Endothelial cell of umbilical vein (primary cell): ENCODE data around the gene TCF23. TPM values are rescaled to one million over a fixed set of nuclear protein-coding genes. Genes with fewer than 3 reads are reported as not detected.

ENCODE experiments used
- Bru-seq: library from RNA; stranded (reverse); fragments of 400-500 nt; gene quantifications from one replicate; lab custom pipeline; 2021; lab: Mats Ljungman, UMichigan
- BruChase-seq, 2 experiments: library from RNA; stranded (reverse); fragments of 400-500 nt; gene quantifications; one replicate each; lab custom pipeline; 2021; lab: Mats Ljungman, UMichigan
- BruUV-seq: library from RNA; stranded (reverse); fragments of 400-500 nt; replicated peaks from 2 replicates; lab custom pipeline; 2021; lab: Mats Ljungman, UMichigan
- CTCF ChIA-PET: fragments of 300-600, 350-600 bp; sonication (Branson Sonifier 250); formaldehyde crosslinking; loops from one replicate; lab custom pipeline; 2021; ENCODE audit warnings: antibody characterized with exemption, inconsistent platforms; lab: Charles Lee
- POLR2A ChIA-PET: fragments of 300-600, 350-600 bp; sonication (Branson Sonifier 250); formaldehyde crosslinking; loops from one replicate; lab custom pipeline; 2021; ENCODE audit warnings: antibody characterized with exemption, inconsistent platforms; lab: Charles Lee
- DNase-seq: peaks from one replicate; pipeline ENCODE4 v3.0.0-alpha.2; 2011; ENCODE audit warnings: low read depth, low spot score
- FAIRE-seq: peaks from 2 replicates; lab custom pipeline; 2011; peaks lifted over from hg19 to GRCh38; lab: Jason Lieb, UNC
- H2AFZ ChIP-seq: 2 replicates; pipeline ENCODE4 v1.6.0; 2012; ENCODE audit warnings: low read depth, low read length, control low read depth, inconsistent platforms
- H3K27ac ChIP-seq: 2 replicates; pipeline ENCODE4 v1.5.1; 2011; ENCODE audit warnings: low read depth, mild to moderate bottlenecking, control low read depth, low read length, moderate library complexity; ENCODE audit not compliant: insufficient read depth
- H3K27me3 ChIP-seq, 2 experiments: 2 replicates each; pipeline versions ENCODE4 v1.6.0 to v1.6.1; 2011; ENCODE audit warnings: low read length in 2 of 2, mixed read lengths in 1 of 2; ENCODE audit not compliant: control insufficient read depth in 2 of 2, insufficient read depth in 2 of 2
- H3K36me3 ChIP-seq, 2 experiments: 2 replicates in 1 of 2; 3 replicates in 1 of 2; pipeline ENCODE4 v1.5.1; 2011; ENCODE audit warnings: low read length in 2 of 2, mild to moderate bottlenecking in 1 of 2, moderate library complexity in 1 of 2; ENCODE audit not compliant: control insufficient read depth in 2 of 2, insufficient read depth in 2 of 2; ENCODE audit errors: extremely low read depth in 1 of 2
- H3K4me1 ChIP-seq: 3 replicates; pipeline ENCODE4 v1.5.1; 2011; ENCODE audit warnings: mild to moderate bottlenecking, low read length; ENCODE audit not compliant: control insufficient read depth, insufficient read depth; ENCODE audit errors: extremely low read depth
- H3K4me2 ChIP-seq: 2 replicates; pipeline ENCODE4 v1.6.1; 2011; ENCODE audit warnings: low read length, control low read depth, mixed read lengths; ENCODE audit not compliant: insufficient read depth
- H3K4me3 ChIP-seq, 3 experiments: fragments of 200-600 bp in 1 of 3; sonication (generic), shearing (Covaris generic) in 1 of 3; replicated peaks in 1 of 3; 2 replicates each; pipeline ENCODE4 v1.5.1; 2011 to 2016; ENCODE audit warnings: control low read depth in 3 of 3, low read length in 3 of 3, mild to moderate bottlenecking in 2 of 3, inconsistent platforms in 1 of 3, low read depth in 1 of 3, moderate library complexity in 1 of 3; ENCODE audit not compliant: insufficient read depth in 1 of 3
- H3K79me2 ChIP-seq: 2 replicates; pipeline ENCODE4 v1.6.0; 2012; ENCODE audit warnings: low read length, inconsistent platforms; ENCODE audit not compliant: control insufficient read depth, insufficient read depth
- H3K9ac ChIP-seq: replicated peaks from 2 replicates; pipeline ENCODE3; 2011; ENCODE audit warnings: low read length, control low read depth; ENCODE audit not compliant: insufficient read depth; ENCODE audit errors: extremely low read depth
- H3K9me1 ChIP-seq: replicated peaks from 3 replicates; pipeline ENCODE4 v1.6.0; 2011; ENCODE audit warnings: mild to moderate bottlenecking, low read length; ENCODE audit not compliant: control insufficient read depth, insufficient read depth; ENCODE audit errors: extremely low read depth
- H3K9me3 ChIP-seq: replicated peaks from 2 replicates; pipeline ENCODE4 v1.5.1; 2012; ENCODE audit warnings: low read length, inconsistent platforms; ENCODE audit not compliant: control insufficient read depth, insufficient read depth
- H4K20me1 ChIP-seq: replicated peaks from 2 replicates; pipeline ENCODE3; 2011; ENCODE audit warnings: mild to moderate bottlenecking, low read length; ENCODE audit not compliant: control insufficient read depth, insufficient read depth; ENCODE audit errors: extremely low read depth
- EZH2 ChIP-seq: IDR thresholded peaks from 2 replicates; pipeline ENCODE4 v1.6.1; 2012; ENCODE audit warnings: borderline replicate concordance, low read depth, mild to moderate bottlenecking, moderate library complexity, low read length, inconsistent platforms; ENCODE audit not compliant: severe bottlenecking
- FOS ChIP-seq: IDR thresholded peaks from 2 replicates; pipeline ENCODE4 v1.6.1; 2011; ENCODE audit warnings: mild to moderate bottlenecking, low read length, moderate library complexity, borderline replicate concordance; ENCODE audit not compliant: insufficient read depth
- GATA2 ChIP-seq: IDR thresholded peaks from 2 replicates; pipeline ENCODE4 v1.7.0; 2011; ENCODE audit warnings: low read depth, mild to moderate bottlenecking, moderate library complexity, mixed read lengths, low read length; ENCODE audit not compliant: insufficient read length, insufficient read depth
- JUN ChIP-seq: IDR thresholded peaks from 2 replicates; pipeline ENCODE4 v1.6.1; 2011; ENCODE audit warnings: borderline replicate concordance, low read depth; ENCODE audit not compliant: insufficient read length, insufficient read depth
- MYC ChIP-seq: IDR thresholded peaks from one replicate; pipeline ENCODE4 v1.6.1; 2011; ENCODE audit warnings: mild to moderate bottlenecking, low read depth, low read length
- POLR2A ChIP-seq: IDR thresholded peaks from 2 replicates; pipeline ENCODE4 v1.6.1; 2012; ENCODE audit warnings: low read depth, mild to moderate bottlenecking, control low read depth, low read length
- POLR2AphosphoS5 ChIP-seq: IDR thresholded peaks from 2 replicates; pipeline ENCODE4 v1.6.1; 2012; ENCODE audit warnings: low read depth, mild to moderate bottlenecking, control low read depth, low read length, moderate library complexity; ENCODE audit not compliant: insufficient read depth
- dilution Hi-C: fragments of 300-500 bp; cut with MboI; formaldehyde crosslinking; loops from one replicate; pipeline ENCODE4 v1.15.0; 2019; ENCODE audit warnings: low sequenced_read_pairs; ENCODE audit not compliant: extremely low pct_ligation_motif_present
- intact Hi-C: fragments of 100-400 bp; cut with micrococcal nuclease; formaldehyde crosslinking; loops from one replicate; pipeline ENCODE4 v1.10.0; 2022
- long read RNA-seq: library from polyadenylated mRNA; stranded (forward); transcript quantifications from one replicate; pipeline ENCODE4 v2.0.0, GENCODE V29; 2021
- polyA minus RNA-seq, 3 experiments: library from RNA; depleted of rRNA, polyadenylated mRNA; stranded (reverse); fragments of >200 nt; gene quantifications; 1 replicate in 1 of 3; 2 replicates in 2 of 3; pipeline ENCODE4 v1.2.3, GENCODE V29; 2011
- polyA plus RNA-seq, 4 experiments: library from polyadenylated mRNA; depleted of rRNA in 3 of 4; stranded (reverse) in 3 of 4; unstranded in 1 of 4; fragments of >200 nt; gene quantifications; 2 replicates each; pipeline versions ENCODE4 v1.2.1 to v1.2.3, GENCODE V29; 2011 to 2012; ENCODE audit warnings: missing spikeins in 1 of 4
- total RNA-seq: library from RNA; stranded (reverse); gene quantifications from 2 replicates; pipeline ENCODE4 v1.2.3, GENCODE V29; 2021
- TF ChIP-seq, protein P1 (sequence below), 2 donors: IDR thresholded peaks; 1 replicate in 1 of 2; 2 replicates in 1 of 2; pipeline ENCODE4 v1.5.1; 2011; ENCODE audit warnings: low read length in 2 of 2, mild to moderate bottlenecking in 2 of 2, moderate library complexity in 2 of 2, control low read depth in 1 of 2, inconsistent platforms in 1 of 2, low read depth in 1 of 2; ENCODE audit not compliant: insufficient read depth in 1 of 2; ENCODE audit errors: extremely low read depth in 1 of 2
- TF ChIP-seq, protein P2 (sequence below): IDR thresholded peaks from 2 replicates; pipeline ENCODE4 v1.6.1; 2011; ENCODE audit not compliant: insufficient read depth, insufficient read length

Gene TCF23
- total RNA-seq (not detected in 2 replicates), polyA plus RNA-seq (not detected in 2 replicates), polyA minus RNA-seq (not detected in 2 replicates), Bru-seq, nascent RNA (not detected), BruChase-seq, experiment 1, labeled RNA remaining after a 6-hour chase (not detected), BruChase-seq, experiment 2, labeled RNA remaining after a 2-hour chase (not detected)
- not detected in 2 replicates for polyA plus RNA-seq (2011; cell fraction: cytosol; rRNA removed)
- polyA plus RNA-seq (2011; cell fraction: nucleus; rRNA removed), result not detected in 2 replicates
- polyA plus RNA-seq (2012), result not detected in 2 replicates
- not detected for polyA minus RNA-seq (2011; cell fraction: cytosol; rRNA and poly(A)+ RNA removed)
- not detected in 2 replicates for polyA minus RNA-seq (2011; cell fraction: nucleus; rRNA and poly(A)+ RNA removed)
- long read RNA-seq, result 0 reads

DNA sequence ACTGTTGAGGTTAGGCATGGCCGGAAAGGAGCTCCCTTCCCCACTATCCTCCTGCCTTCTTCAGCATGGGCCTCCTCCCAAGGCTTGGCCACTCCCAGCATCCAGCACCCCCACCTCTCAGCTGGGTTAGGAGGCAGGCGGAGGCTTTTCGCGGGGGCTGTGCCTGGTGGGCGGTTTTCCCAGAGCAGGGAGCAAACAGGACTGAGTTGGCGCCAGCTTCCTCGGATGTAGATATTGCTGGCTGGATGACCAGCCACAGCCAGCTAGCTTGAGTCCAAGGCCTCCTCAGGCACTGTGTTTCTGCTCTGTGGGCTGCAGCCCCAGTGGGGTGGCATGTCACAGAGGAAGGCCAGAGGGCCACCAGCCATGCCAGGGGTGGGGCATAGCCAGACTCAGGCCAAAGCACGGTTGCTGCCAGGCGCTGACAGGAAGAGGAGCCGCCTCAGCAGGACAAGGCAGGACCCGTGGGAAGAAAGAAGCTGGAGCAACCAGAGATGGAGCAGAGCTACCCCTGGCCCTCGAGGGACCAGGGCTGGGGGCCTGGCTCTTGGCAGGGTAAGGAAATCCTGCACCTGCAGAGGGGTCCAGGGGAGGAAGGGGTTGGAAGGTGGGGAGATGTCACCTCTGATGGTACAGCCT lies at the start of gene TCF23:
Gene TCF23 (plus strand): TSS at position 204 of the 639 bp plus-strand sequence. CDS start 130 bp downstream, at position 334.
- Histone ChIP-seq H2AFZ (no peak within 1 kb of the TSS), H3K4me3 (no peak within 1 kb of the TSS), H3K79me2 (no peaks in the 10 kb centered on the region), H3K4me1 (no peaks in the 10 kb centered on the region), H3K27me3 (peaks cover 1 to 2% of the 10 kb centered on the region in 2 experiments), H3K27ac (no peak within 1 kb of the TSS), H3K36me3 (no peaks in the 10 kb centered on the region), H3K4me2 (no peak within 1 kb of the TSS), H3K9ac (no peak within 1 kb of the TSS), H3K9me3 (no peaks in the 10 kb centered on the region), H4K20me1 (no peaks in the 10 kb centered on the region), H3K9me1 (no peaks in the 10 kb centered on the region)
- intact Hi-C loops (no loop called here), dilution Hi-C loops (no loop called here)
- CTCF ChIA-PET, result interaction anchor here (0.6 to 2.4 kb wide), 6 partner anchors 13 to 145 kb away, joined by 3 to 17 read pairs (median 4); no protein-coding TSS in a partner anchor
- DNase-seq (no peak), FAIRE-seq (no peak)
- TF ChIP-seq EZH2 (no peak), FOS (no peak), JUN (no peak), POLR2AphosphoS5 (no peak), GATA2 (no peak), MYC (no peak), POLR2A (no peak)
- TF ChIP-seq, protein P1, sequence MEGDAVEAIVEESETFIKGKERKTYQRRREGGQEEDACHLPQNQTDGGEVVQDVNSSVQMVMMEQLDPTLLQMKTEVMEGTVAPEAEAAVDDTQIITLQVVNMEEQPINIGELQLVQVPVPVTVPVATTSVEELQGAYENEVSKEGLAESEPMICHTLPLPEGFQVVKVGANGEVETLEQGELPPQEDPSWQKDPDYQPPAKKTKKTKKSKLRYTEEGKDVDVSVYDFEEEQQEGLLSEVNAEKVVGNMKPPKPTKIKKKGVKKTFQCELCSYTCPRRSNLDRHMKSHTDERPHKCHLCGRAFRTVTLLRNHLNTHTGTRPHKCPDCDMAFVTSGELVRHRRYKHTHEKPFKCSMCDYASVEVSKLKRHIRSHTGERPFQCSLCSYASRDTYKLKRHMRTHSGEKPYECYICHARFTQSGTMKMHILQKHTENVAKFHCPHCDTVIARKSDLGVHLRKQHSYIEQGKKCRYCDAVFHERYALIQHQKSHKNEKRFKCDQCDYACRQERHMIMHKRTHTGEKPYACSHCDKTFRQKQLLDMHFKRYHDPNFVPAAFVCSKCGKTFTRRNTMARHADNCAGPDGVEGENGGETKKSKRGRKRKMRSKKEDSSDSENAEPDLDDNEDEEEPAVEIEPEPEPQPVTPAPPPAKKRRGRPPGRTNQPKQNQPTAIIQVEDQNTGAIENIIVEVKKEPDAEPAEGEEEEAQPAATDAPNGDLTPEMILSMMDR (IDR thresholded peaks at IDR 0.05; ENCODE audit: extremely low read depth in 1 of 2, insufficient read depth in 1 of 2, low read depth in 1 of 2, low read length in 2 of 2), result no peak
- TF ChIP-seq, protein P2, sequence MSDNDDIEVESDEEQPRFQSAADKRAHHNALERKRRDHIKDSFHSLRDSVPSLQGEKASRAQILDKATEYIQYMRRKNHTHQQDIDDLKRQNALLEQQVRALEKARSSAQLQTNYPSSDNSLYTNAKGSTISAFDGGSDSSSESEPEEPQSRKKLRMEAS, result no peak
- POLR2A ChIA-PET, result interaction anchor here (0.6 kb wide), 1 partner anchor 12 kb away, joined by 9 read pairs; no protein-coding TSS in a partner anchor
- no TSS peak for BruUV-seq
